Measurements from ENCODE around the gene STS.

- TF ChIP-seq CTCF (conservative IDR thresholded peaks at IDR 0.05; ENCODE audit: low read depth, low read length) = no peak
- no peak for TF ChIP-seq MXI1 (IDR thresholded peaks at IDR 0.05; ENCODE audit: borderline replicate concordance, low read depth, low read length)
- no peak for TF ChIP-seq MAZ (IDR thresholded peaks at IDR 0.05; ENCODE audit: borderline replicate concordance, low read depth, low read length)
- no peak for TF ChIP-seq CEBPB (IDR thresholded peaks at IDR 0.05; ENCODE audit: low read depth, low read length)
These were observed 39.5 kb upstream of the STS start for GRCh38 chrX:7108030-7108429.

Data from IMR-90 (cell line).